ENCODE data around the gene E2F4. TPM values are rescaled to one million over a fixed set of nuclear protein-coding genes. Genes with fewer than 3 reads are reported as not detected.

E2F4 gene
- total and polyA plus RNA-seq, 2 of the 13 experiments (the other 11 are each of a cell fraction or from before 2014, with no cell fraction given), result 84.8 to 91.2 TPM

DNA sequence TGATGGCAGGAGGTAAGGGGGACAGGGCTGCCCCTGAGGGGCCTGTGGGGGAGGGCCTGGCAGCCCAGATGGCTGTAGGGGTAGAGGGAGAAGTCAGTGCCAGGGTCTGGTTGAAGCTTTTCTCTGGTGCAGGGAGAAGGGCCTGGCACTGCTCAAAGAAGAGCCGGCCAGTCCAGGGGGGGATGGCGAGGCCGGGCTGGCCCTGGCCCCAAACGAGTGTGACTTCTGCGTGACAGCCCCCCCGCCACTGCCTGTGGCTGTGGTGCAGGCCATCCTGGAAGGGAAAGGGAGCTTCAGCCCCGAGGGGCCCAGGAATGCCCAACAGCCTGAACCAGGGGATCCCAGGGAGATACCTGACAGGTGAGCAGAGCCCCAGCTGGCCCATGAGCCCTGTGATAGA, 24.4 kb upstream of the E2F4 start (continued):
- TF ChIP-seq, protein P1, sequence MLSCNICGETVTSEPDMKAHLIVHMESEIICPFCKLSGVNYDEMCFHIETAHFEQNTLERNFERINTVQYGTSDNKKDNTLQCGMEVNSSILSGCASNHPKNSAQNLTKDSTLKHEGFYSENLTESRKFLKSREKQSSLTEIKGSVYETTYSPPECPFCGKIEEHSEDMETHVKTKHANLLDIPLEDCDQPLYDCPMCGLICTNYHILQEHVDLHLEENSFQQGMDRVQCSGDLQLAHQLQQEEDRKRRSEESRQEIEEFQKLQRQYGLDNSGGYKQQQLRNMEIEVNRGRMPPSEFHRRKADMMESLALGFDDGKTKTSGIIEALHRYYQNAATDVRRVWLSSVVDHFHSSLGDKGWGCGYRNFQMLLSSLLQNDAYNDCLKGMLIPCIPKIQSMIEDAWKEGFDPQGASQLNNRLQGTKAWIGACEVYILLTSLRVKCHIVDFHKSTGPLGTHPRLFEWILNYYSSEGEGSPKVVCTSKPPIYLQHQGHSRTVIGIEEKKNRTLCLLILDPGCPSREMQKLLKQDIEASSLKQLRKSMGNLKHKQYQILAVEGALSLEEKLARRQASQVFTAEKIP (CRISPR knock-in tag; IDR thresholded peaks at IDR 0.05; ENCODE audit: borderline replicate concordance), result no peak

DNA sequence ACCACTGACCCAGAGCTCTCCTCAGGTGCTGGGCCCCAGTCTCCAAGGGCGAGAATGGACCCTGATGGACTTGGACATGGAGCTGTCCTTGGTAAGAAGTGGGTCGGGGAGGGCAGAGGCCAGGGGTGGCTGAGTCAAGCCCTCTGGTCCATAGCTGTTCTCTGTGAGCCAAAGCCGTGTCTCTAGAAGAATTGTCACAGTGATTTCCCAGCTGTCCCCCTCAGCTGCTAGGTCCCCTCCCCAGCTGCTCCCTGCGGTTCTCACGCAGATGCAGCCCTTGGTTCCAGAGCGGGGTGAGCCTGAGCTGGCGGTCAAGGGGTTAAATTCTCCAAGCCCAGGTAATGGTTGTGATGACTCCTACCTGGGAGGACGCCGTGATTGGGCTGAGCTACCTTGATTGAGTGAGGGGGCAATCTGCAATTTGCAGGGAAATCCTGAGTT, 22.9 kb upstream of the E2F4 start:
- ATAC-seq (no peak), FAIRE-seq (no peak), DNase-seq (ENCODE audit: low spot score) (no peak)
- Histone ChIP-seq H3K4me1 (ENCODE audit: insufficient read depth, low read length) (peaks cover 67% of the 10 kb centered on the region), H3K79me2 (ENCODE audit: insufficient read depth, low read length) (no peaks in the 10 kb centered on the region), H3K9me3 (ENCODE audit: low read length) (no peaks in the 10 kb centered on the region), H2AFZ (ENCODE audit: low read length) (no peak overlapping the region), H3K36me3 (replicated peaks in 1 of 2; ENCODE audit: control insufficient read depth in 1 of 2, insufficient read depth in 2 of 2, low read length in 2 of 2) (no peaks in the 10 kb centered on the region), H3K4me3 (replicated peaks in 1 of 3; ENCODE audit: insufficient read depth in 1 of 3, low read depth in 2 of 3, low read length in 3 of 3) (peak overlapping the region in 2 of 3 experiments; percentile 67 to 78; a peak in 4 of 6 replicates), H3K9ac (ENCODE audit: insufficient read depth, low read depth, low read length) (no peak overlapping the region), H4K20me1 (ENCODE audit: insufficient read depth, low read length) (no peaks in the 10 kb centered on the region), H3K27ac (ENCODE audit: extremely low read length, insufficient read depth, low read length) (no peak overlapping the region), H3K27me3 (ENCODE audit: control insufficient read depth in 1 of 2, insufficient read depth in 2 of 2, low read length in 2 of 2) (peaks cover 9 to 40% of the 10 kb centered on the region in 2 experiments), H3K4me2 (ENCODE audit: low read depth, low read length) (peak overlapping the region; percentile 99)
- WGBS (ENCODE audit: low lambda C conversion rate), result 35% methylated on average over 9 of the region's 9 CpGs
- in situ Hi-C loops (cut with HindIII; ENCODE audit: extremely low pct_ligation_motif_present, low pct_unique_long_range_greater_than_20kb), result no loop called here
- CTCF ChIA-PET (ENCODE audit: low intra/inter-chr PET ratio, low total read pairs), result interaction anchor here (1.0 kb wide), 1 partner anchor 15 kb away, joined by 3 read pairs; the partner anchor contains the start of gene MATCAP1
- POLR2A ChIA-PET, result interaction anchor here (3.3 to 3.4 kb wide), 2 partner anchors 9 to 58 kb away, joined by 15 to 54 read pairs; partner anchors contain the start of genes FBXL8, PHAF1 and TRADD
- no TSS peak for BruUV-seq (replicated peaks)
- intact Hi-C loops (cut with micrococcal nuclease; ENCODE audit: unreplicated experiment), result no loop called here
- TF ChIP-seq ZNF260 (CRISPR knock-in tag; IDR thresholded peaks at IDR 0.05; ENCODE audit: borderline replicate concordance, low read depth) (no peak), ZNF558 (CRISPR knock-in tag; IDR thresholded peaks at IDR 0.05; ENCODE audit: borderline replicate concordance) (no peak), ELF4 (CRISPR knock-in tag; IDR thresholded peaks at IDR 0.05; ENCODE audit: borderline replicate concordance) (no peak), ZBTB42 (CRISPR knock-in tag; IDR thresholded peaks at IDR 0.05) (no peak), HDAC1 (CRISPR knock-in tag; IDR thresholded peaks at IDR 0.05) (no peak), ZSCAN9 (CRISPR knock-in tag; IDR thresholded peaks at IDR 0.05; ENCODE audit: borderline replicate concordance) (no peak), ZNF232 (CRISPR knock-in tag; IDR thresholded peaks at IDR 0.05; ENCODE audit: borderline replicate concordance) (no peak), ZNF292 (CRISPR knock-in tag; IDR thresholded peaks at IDR 0.05; ENCODE audit: borderline replicate concordance, low read depth) (no peak)
- TF ChIP-seq, protein P2, sequence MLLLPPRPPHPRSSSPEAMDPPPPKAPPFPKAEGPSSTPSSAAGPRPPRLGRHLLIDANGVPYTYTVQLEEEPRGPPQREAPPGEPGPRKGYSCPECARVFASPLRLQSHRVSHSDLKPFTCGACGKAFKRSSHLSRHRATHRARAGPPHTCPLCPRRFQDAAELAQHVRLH (CRISPR knock-in tag; IDR thresholded peaks at IDR 0.05; ENCODE audit: borderline replicate concordance, low read depth), result no peak
- TF ChIP-seq, protein P3, sequence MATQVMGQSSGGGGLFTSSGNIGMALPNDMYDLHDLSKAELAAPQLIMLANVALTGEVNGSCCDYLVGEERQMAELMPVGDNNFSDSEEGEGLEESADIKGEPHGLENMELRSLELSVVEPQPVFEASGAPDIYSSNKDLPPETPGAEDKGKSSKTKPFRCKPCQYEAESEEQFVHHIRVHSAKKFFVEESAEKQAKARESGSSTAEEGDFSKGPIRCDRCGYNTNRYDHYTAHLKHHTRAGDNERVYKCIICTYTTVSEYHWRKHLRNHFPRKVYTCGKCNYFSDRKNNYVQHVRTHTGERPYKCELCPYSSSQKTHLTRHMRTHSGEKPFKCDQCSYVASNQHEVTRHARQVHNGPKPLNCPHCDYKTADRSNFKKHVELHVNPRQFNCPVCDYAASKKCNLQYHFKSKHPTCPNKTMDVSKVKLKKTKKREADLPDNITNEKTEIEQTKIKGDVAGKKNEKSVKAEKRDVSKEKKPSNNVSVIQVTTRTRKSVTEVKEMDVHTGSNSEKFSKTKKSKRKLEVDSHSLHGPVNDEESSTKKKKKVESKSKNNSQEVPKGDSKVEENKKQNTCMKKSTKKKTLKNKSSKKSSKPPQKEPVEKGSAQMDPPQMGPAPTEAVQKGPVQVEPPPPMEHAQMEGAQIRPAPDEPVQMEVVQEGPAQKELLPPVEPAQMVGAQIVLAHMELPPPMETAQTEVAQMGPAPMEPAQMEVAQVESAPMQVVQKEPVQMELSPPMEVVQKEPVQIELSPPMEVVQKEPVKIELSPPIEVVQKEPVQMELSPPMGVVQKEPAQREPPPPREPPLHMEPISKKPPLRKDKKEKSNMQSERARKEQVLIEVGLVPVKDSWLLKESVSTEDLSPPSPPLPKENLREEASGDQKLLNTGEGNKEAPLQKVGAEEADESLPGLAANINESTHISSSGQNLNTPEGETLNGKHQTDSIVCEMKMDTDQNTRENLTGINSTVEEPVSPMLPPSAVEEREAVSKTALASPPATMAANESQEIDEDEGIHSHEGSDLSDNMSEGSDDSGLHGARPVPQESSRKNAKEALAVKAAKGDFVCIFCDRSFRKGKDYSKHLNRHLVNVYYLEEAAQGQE (IDR thresholded peaks at IDR 0.05; ENCODE audit: borderline replicate concordance in 1 of 2, low read depth in 1 of 2, low read length in 2 of 2), result peak in 1 of 2 experiments; percentile 91; a peak in 2 of 4 replicates
- TF ChIP-seq, protein P4, sequence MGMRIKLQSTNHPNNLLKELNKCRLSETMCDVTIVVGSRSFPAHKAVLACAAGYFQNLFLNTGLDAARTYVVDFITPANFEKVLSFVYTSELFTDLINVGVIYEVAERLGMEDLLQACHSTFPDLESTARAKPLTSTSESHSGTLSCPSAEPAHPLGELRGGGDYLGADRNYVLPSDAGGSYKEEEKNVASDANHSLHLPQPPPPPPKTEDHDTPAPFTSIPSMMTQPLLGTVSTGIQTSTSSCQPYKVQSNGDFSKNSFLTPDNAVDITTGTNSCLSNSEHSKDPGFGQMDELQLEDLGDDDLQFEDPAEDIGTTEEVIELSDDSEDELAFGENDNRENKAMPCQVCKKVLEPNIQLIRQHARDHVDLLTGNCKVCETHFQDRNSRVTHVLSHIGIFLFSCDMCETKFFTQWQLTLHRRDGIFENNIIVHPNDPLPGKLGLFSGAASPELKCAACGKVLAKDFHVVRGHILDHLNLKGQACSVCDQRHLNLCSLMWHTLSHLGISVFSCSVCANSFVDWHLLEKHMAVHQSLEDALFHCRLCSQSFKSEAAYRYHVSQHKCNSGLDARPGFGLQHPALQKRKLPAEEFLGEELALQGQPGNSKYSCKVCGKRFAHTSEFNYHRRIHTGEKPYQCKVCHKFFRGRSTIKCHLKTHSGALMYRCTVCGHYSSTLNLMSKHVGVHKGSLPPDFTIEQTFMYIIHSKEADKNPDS (CRISPR knock-in tag; IDR thresholded peaks at IDR 0.05), result 0 out of 2 replicates have a peak, but pooled peaks have one; percentile 59
